Panc1 (cell line): ENCODE results near the gene MCM3AP.

Source experiments
- CTCF ChIP-seq: fragments of 450-650 bp; IDR thresholded peaks from 2 replicates; pipeline ENCODE4 v1.5.1; 2017; ENCODE audit warnings: mild to moderate bottlenecking
- POLR2AphosphoS5 ChIP-seq: IDR thresholded peaks from 2 replicates; pipeline ENCODE4 v1.6.1; 2012; ENCODE audit warnings: mild to moderate bottlenecking, low read depth, low read length, moderate library complexity
- SIN3A ChIP-seq: IDR thresholded peaks from 2 replicates; pipeline ENCODE4 v1.6.1; 2012; ENCODE audit warnings: low read depth, mild to moderate bottlenecking, low read length, moderate library complexity, borderline replicate concordance; ENCODE audit not compliant: insufficient read depth
- TF ChIP-seq, protein P1 (sequence below), 2 experiments: IDR thresholded peaks; 2 replicates each; pipeline ENCODE4 v1.6.1; 2011 to 2012; ENCODE audit warnings: low read depth in 2 of 2, control low read depth in 1 of 2, low read length in 1 of 2, mild to moderate bottlenecking in 1 of 2, moderate library complexity in 1 of 2; ENCODE audit not compliant: insufficient read depth in 1 of 2

DNA sequence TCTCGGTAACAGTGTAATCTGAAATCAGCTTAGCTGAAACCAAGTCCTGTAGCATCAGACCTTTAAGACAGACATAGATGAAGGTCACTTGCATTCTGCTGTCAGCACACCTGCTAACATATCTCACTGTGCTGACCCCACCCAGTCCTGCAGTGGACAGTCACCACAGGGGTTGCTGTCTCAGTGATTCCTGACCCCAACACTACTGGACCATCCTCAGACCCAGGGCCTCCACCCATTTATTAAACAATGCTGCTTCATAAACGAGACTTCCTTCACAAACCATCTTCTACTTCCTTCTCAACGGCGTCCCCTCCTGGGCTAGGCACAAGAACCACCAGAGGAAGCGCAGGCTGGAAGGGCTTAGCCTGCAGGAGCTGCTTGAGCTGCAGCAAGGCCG, 39.1 kb downstream of the MCM3AP start:
- TF ChIP-seq CTCF, result no peak
- no peak for TF ChIP-seq SIN3A
- TF ChIP-seq POLR2AphosphoS5, result no peak
- TF ChIP-seq, protein P1, sequence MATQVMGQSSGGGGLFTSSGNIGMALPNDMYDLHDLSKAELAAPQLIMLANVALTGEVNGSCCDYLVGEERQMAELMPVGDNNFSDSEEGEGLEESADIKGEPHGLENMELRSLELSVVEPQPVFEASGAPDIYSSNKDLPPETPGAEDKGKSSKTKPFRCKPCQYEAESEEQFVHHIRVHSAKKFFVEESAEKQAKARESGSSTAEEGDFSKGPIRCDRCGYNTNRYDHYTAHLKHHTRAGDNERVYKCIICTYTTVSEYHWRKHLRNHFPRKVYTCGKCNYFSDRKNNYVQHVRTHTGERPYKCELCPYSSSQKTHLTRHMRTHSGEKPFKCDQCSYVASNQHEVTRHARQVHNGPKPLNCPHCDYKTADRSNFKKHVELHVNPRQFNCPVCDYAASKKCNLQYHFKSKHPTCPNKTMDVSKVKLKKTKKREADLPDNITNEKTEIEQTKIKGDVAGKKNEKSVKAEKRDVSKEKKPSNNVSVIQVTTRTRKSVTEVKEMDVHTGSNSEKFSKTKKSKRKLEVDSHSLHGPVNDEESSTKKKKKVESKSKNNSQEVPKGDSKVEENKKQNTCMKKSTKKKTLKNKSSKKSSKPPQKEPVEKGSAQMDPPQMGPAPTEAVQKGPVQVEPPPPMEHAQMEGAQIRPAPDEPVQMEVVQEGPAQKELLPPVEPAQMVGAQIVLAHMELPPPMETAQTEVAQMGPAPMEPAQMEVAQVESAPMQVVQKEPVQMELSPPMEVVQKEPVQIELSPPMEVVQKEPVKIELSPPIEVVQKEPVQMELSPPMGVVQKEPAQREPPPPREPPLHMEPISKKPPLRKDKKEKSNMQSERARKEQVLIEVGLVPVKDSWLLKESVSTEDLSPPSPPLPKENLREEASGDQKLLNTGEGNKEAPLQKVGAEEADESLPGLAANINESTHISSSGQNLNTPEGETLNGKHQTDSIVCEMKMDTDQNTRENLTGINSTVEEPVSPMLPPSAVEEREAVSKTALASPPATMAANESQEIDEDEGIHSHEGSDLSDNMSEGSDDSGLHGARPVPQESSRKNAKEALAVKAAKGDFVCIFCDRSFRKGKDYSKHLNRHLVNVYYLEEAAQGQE (IDR thresholded peaks at IDR 0.05; ENCODE audit: insufficient read depth in 1 of 2, low read depth in 2 of 2, low read length in 1 of 2), result no peak
